ENCODE results near the gene MREG. TPM values are rescaled to one million over a fixed set of nuclear protein-coding genes. Genes with fewer than 3 reads are reported as not detected.

MREG gene
- polyA plus RNA-seq, 1 experiment, result 2.6 TPM

DNA sequence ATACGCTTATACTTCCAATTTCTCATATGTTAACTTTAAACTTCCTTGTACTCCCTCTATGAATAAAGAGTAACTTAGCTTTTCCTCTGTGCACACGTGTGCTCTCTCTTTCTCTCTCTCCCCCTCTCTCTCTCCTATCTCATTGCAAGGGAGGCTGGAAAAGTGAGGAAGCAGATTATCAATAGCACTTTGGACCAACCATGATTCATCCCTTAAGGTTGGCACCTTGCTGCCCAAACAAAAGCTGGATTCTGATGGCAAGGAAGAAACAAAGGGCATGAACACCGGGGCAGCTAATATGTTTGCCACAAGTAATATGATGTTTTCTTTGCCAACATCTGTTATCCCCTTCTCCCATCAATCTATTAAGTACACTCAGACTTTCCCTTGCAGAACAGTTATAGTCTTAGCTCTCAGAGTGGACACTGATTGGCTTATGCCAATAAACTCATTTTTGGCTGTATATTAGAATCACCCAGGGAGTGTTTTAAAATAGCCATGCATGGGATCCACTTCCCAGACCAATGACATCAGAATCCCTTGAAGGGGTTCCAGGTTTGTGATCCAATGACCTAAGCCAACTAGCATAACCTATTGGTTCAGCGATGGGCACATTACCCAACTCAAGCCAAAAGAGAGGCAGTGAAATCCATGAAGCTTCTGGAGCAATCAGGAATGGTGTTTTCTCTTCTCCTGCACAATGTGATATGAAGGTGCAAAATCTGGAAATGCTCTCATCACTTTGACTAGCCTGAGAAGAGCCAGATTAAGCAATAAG lies 60.3 kb downstream of the MREG start:
- no peaks in the 10 kb centered on the region for H3K27me3 ChIP-seq (ENCODE audit: control insufficient read depth, insufficient read depth, low read length)
- no peak overlapping the region for H3K27ac ChIP-seq (ENCODE audit: low read depth, low read length)
- ChIA-PET CTCF (interaction anchor here (1.5 to 4.3 kb wide), 2 partner anchors 69 to 156 kb away, joined by 5 to 53 read pairs; partner anchors contain the start of gene XRCC5), POLR2A (no interaction called here)
- no peak overlapping the region for H3K4me3 ChIP-seq (ENCODE audit: low read depth, low read length)
- DNase-seq (ENCODE audit: low read depth, low spot score), result no peak
- no peaks in the 10 kb centered on the region for H3K9me3 ChIP-seq (ENCODE audit: control insufficient read depth, insufficient read depth, low read length)
- TF ChIP-seq, protein P1, sequence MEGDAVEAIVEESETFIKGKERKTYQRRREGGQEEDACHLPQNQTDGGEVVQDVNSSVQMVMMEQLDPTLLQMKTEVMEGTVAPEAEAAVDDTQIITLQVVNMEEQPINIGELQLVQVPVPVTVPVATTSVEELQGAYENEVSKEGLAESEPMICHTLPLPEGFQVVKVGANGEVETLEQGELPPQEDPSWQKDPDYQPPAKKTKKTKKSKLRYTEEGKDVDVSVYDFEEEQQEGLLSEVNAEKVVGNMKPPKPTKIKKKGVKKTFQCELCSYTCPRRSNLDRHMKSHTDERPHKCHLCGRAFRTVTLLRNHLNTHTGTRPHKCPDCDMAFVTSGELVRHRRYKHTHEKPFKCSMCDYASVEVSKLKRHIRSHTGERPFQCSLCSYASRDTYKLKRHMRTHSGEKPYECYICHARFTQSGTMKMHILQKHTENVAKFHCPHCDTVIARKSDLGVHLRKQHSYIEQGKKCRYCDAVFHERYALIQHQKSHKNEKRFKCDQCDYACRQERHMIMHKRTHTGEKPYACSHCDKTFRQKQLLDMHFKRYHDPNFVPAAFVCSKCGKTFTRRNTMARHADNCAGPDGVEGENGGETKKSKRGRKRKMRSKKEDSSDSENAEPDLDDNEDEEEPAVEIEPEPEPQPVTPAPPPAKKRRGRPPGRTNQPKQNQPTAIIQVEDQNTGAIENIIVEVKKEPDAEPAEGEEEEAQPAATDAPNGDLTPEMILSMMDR (IDR thresholded peaks at IDR 0.05; ENCODE audit: low read depth, low read length), result no peak

GRCh38 chr2:215951558-215951957 lies 61.8 kb downstream of the MREG start:
- Histone ChIP-seq H3K4me3 (ENCODE audit: low read depth, low read length) (no peak overlapping the region), H3K27me3 (ENCODE audit: control insufficient read depth, insufficient read depth, low read length) (no peaks in the 10 kb centered on the region), H3K27ac (ENCODE audit: low read depth, low read length) (no peak overlapping the region), H3K9me3 (ENCODE audit: control insufficient read depth, insufficient read depth, low read length) (no peaks in the 10 kb centered on the region)
- DNase-seq (ENCODE audit: low read depth, low spot score), result no peak
- TF ChIP-seq, protein P1 (IDR thresholded peaks at IDR 0.05; ENCODE audit: low read depth, low read length), result no peak
- ChIA-PET CTCF (interaction anchor here (0.7 to 4.3 kb wide), 8 partner anchors 8 to 671 kb away, joined by 3 to 53 read pairs (median 4); partner anchors contain the start of gene XRCC5), POLR2A (no interaction called here)

GRCh38 chr2:215949991-215950404 lies 63.4 kb downstream of the MREG start:
- no peak overlapping the region for H3K4me3 ChIP-seq (ENCODE audit: low read depth, low read length)
- no peak overlapping the region for H3K27ac ChIP-seq (ENCODE audit: low read depth, low read length)
- no peaks in the 10 kb centered on the region for H3K27me3 ChIP-seq (ENCODE audit: control insufficient read depth, insufficient read depth, low read length)
- ChIA-PET CTCF (interaction anchor here (0.7 to 4.3 kb wide), 15 partner anchors 8 to 604 kb away, joined by 3 to 53 read pairs (median 4); no protein-coding TSS in a partner anchor), POLR2A (no interaction called here)
- DNase-seq (ENCODE audit: low read depth, low spot score), result no peak
- no peaks in the 10 kb centered on the region for H3K9me3 ChIP-seq (ENCODE audit: control insufficient read depth, insufficient read depth, low read length)
- TF ChIP-seq, protein P1 (IDR thresholded peaks at IDR 0.05; ENCODE audit: low read depth, low read length), result peak; percentile 63

DNA sequence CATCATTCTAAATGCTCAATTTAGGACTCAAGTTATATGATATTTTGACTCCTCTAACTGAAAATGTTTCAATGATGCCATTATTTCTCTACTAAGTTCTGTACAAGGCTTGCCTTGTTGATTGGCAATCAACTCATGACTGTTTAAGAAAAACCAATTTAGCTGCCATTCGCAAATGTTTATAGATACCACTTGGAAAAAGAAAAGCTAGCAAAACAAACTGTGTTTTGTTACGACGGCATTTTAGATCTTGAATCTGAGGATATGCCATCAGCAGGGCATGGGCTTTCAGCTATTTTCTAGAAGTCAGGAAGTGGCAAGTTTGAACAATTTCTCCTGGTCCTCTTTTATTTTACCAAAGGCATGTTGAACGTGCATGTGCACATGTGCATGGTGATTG lies 65.3 kb downstream of the MREG start:
- TF ChIP-seq, protein P1 (IDR thresholded peaks at IDR 0.05; ENCODE audit: low read depth, low read length), result no peak
- CTCF ChIA-PET, result no interaction called here

DNA sequence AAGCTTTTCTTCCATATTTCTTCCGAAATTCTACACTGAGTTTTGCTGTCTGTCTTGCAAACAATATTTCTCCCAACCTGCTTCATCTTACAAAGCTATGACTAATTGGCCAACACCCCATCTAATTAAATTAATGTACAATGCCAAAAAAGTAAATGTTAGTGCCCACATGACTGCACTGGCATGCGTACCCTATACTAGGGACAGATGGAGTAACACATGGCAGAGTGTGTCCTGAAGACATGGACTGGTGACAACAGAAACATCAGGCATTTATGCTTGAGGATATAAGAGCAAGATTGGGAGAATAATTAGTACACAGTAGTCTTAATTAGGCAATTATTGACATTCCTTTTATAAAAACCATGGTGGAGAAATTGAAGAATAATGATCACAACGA lies 66.8 kb downstream of the MREG start:
- no peak overlapping the region for H3K27ac ChIP-seq (ENCODE audit: low read depth, low read length)
- no peaks in the 10 kb centered on the region for H3K9me3 ChIP-seq (ENCODE audit: control insufficient read depth, insufficient read depth, low read length)
- H3K4me3 ChIP-seq (ENCODE audit: low read depth, low read length), result no peak overlapping the region
- ChIA-PET POLR2A (no interaction called here), CTCF (interaction anchor here (0.6 to 1.7 kb wide), 2 partner anchors 33 to 77 kb away, joined by 3 to 6 read pairs; no protein-coding TSS in a partner anchor)
- TF ChIP-seq, protein P1 (IDR thresholded peaks at IDR 0.05; ENCODE audit: low read depth, low read length), result no peak
- no peak for DNase-seq (ENCODE audit: low read depth, low spot score)
- H3K27me3 ChIP-seq (ENCODE audit: control insufficient read depth, insufficient read depth, low read length), result no peaks in the 10 kb centered on the region

More for the DNA sequence above, 65.3 kb downstream of the MREG start:
- no peak overlapping the region for H3K27ac ChIP-seq (ENCODE audit: low read depth, low read length)
- no peaks in the 10 kb centered on the region for H3K9me3 ChIP-seq (ENCODE audit: control insufficient read depth, insufficient read depth, low read length)
- POLR2A ChIA-PET, result no interaction called here
- H3K27me3 ChIP-seq (ENCODE audit: control insufficient read depth, insufficient read depth, low read length), result no peaks in the 10 kb centered on the region
- no peak for DNase-seq (ENCODE audit: low read depth, low spot score)
- no peak overlapping the region for H3K4me3 ChIP-seq (ENCODE audit: low read depth, low read length)

Measured in AG04450 (cell line).